Breast epithelium (tissue), 4 donors: ENCODE measurements around the gene LAP3. TPM values are rescaled to one million over a fixed set of nuclear protein-coding genes. Genes with fewer than 3 reads are reported as not detected.

Source experiments
- DNase-seq, 2 donors: peaks; one replicate each; pipeline ENCODE4 v3.0.0-alpha.2; 2019; ENCODE audit warnings: low spot score in 2 of 2
- H3K27ac ChIP-seq, 2 donors: fragments of 200-600 bp; sonication (generic) in 1 of 2; one replicate each; pipeline ENCODE4 v1.5.1; 2016 to 2019; ENCODE audit warnings: mild to moderate bottlenecking in 1 of 2
- H3K27me3 ChIP-seq, 2 donors: fragments of 200-600 bp; sonication (generic) in 1 of 2; one replicate each; pipeline versions ENCODE4 v1.5.1 to v1.6.0; 2017 to 2019; ENCODE audit warnings: control low read depth in 1 of 2, mild to moderate bottlenecking in 1 of 2
- H3K36me3 ChIP-seq: fragments of 200-600 bp; one replicate; pipeline ENCODE4 v1.5.1; 2019
- H3K4me1 ChIP-seq, 2 donors: fragments of 200-600 bp; sonication (generic); one replicate each; pipeline ENCODE4 v1.5.1; 2016 to 2019; ENCODE audit warnings: control low read depth in 1 of 2
- H3K4me3 ChIP-seq, 3 donors: fragments of 200-600 bp; sonication (generic); 1 replicate in 2 of 3; 2 replicates in 1 of 3; pipeline ENCODE4 v1.5.1; 2016 to 2019; ENCODE audit warnings: mild to moderate bottlenecking in 3 of 3, moderate library complexity in 2 of 3
- H3K9me3 ChIP-seq, 2 donors: fragments of 200-600 bp; sonication (generic) in 1 of 2; one replicate each; pipeline ENCODE4 v1.5.1; 2016 to 2019; ENCODE audit warnings: control low read depth in 1 of 2
- POLR2A ChIP-seq: fragments of 450-650 bp; IDR thresholded peaks from one replicate; pipeline ENCODE4 v1.6.1; 2016; ENCODE audit warnings: antibody characterized with exemption, mild to moderate bottlenecking, moderate library complexity
- POLR2AphosphoS5 ChIP-seq, 3 donors: sonication (generic); formaldehyde crosslinking; IDR thresholded peaks; one replicate each; pipeline ENCODE4 v1.6.1; 2017; ENCODE audit warnings: antibody characterized with exemption in 3 of 3
- intact Hi-C: fragments of 100-400 bp; cut with DNase I; formaldehyde crosslinking; loops from one replicate; pipeline ENCODE4 v1.15.1; 2023; ENCODE audit warnings: low total_unique reads
- total RNA-seq, 3 donors: library from RNA; depleted of rRNA; stranded (reverse); fragments of >200 nt; gene quantifications; one replicate each; pipeline ENCODE4 v1.1.0, GENCODE V29; 2016
- TF ChIP-seq, protein P1 (sequence below), 3 donors: fragments of 450-650 bp; IDR thresholded peaks; one replicate each; pipeline ENCODE4 v1.5.1; 2016 to 2017; ENCODE audit warnings: antibody characterized with exemption in 3 of 3, mild to moderate bottlenecking in 3 of 3, moderate library complexity in 3 of 3

LAP3 gene
- total RNA-seq, 3 donors from 2014 or later, result 72.4 to 93.4 (median 81.0) TPM

- H3K27me3 ChIP-seq, result no peaks in the 10 kb centered on the region
- no peak for DNase-seq
- TF ChIP-seq POLR2A (no peak), POLR2AphosphoS5 (IDR thresholded peaks at IDR 0.05) (no peak)
- TF ChIP-seq, protein P1, sequence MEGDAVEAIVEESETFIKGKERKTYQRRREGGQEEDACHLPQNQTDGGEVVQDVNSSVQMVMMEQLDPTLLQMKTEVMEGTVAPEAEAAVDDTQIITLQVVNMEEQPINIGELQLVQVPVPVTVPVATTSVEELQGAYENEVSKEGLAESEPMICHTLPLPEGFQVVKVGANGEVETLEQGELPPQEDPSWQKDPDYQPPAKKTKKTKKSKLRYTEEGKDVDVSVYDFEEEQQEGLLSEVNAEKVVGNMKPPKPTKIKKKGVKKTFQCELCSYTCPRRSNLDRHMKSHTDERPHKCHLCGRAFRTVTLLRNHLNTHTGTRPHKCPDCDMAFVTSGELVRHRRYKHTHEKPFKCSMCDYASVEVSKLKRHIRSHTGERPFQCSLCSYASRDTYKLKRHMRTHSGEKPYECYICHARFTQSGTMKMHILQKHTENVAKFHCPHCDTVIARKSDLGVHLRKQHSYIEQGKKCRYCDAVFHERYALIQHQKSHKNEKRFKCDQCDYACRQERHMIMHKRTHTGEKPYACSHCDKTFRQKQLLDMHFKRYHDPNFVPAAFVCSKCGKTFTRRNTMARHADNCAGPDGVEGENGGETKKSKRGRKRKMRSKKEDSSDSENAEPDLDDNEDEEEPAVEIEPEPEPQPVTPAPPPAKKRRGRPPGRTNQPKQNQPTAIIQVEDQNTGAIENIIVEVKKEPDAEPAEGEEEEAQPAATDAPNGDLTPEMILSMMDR (IDR thresholded peaks at IDR 0.05), result no peak
- H3K9me3 ChIP-seq, result no peaks in the 10 kb centered on the region
- H3K36me3 ChIP-seq, result no peaks in the 10 kb centered on the region
- H3K4me1 ChIP-seq, result no peaks in the 10 kb centered on the region
- H3K4me3 ChIP-seq, result no peak overlapping the region
- H3K27ac ChIP-seq, result no peak overlapping the region
- intact Hi-C loops, result no loop called here
These were observed 56.6 kb downstream of the LAP3 start for GRCh38 chr4:17633600-17633999.

- Histone ChIP-seq H3K4me1 (no peaks in the 10 kb centered on the region), H3K4me3 (no peak overlapping the region), H3K27me3 (no peaks in the 10 kb centered on the region), H3K9me3 (no peaks in the 10 kb centered on the region), H3K36me3 (no peaks in the 10 kb centered on the region), H3K27ac (no peak overlapping the region)
- intact Hi-C loops, result no loop called here
- no peak for DNase-seq
- TF ChIP-seq, protein P1 (IDR thresholded peaks at IDR 0.05), result no peak
- TF ChIP-seq POLR2A, result no peak
- TF ChIP-seq POLR2AphosphoS5 (IDR thresholded peaks at IDR 0.05), result no peak
These were observed 58.1 kb downstream of the LAP3 start for GRCh38 chr4:17635056-17635455.

- H3K36me3 ChIP-seq, result no peaks in the 10 kb centered on the region
- DNase-seq, result no peak
- intact Hi-C loops, result no loop called here
These were observed 59.3 kb downstream of the LAP3 start for GRCh38 chr4:17636341-17636695.

DNA sequence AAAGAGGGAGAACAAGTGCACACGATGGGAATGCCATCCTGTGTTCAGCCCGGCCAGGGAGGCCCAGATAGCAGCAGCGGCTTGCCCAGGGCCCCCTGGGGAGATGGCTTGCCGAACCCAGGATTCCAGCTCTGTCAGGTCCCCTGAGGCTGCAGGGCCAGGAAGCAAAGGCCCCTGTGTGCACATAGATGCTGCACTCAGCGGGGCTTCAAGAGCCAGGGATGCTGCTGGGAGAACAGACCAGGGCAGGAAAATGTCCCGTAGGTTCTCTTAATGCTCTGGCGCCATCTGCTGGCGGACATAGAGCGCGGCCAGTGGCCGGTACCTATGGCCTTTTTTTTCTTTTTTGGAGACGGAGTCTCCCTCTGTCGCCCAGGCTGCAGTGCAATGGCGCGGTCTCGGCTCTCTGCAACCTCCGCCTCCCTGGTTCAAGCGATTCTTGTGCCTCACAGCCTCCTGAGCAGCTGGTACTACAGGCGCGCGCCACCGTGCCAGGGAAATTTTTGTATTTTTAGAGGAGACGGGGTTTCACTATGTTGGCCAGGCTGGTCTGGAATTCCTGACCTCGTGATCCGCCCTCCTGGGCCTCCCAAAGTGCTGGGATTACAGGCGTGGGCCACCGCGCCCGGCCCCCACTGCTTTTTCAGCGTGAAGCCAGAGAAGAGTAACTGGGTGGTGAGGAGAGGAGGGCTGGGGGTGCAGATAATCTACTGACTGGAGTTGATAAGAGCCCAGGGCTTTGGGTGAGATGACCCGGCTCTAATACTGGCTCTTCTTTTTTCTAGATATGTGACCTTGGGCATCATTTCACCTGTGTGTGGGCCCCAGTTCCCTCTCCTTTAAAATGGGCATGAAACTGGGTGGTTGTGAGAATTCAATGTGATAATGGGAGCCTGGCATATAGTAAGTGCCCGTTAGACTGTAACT lies 60.0 kb downstream of the LAP3 start:
- intact Hi-C loops, result no loop called here
- TF ChIP-seq, protein P1 (IDR thresholded peaks at IDR 0.05), result peak in 2 of 3 donors; percentile 72 to 77
- no peak for TF ChIP-seq POLR2AphosphoS5 (IDR thresholded peaks at IDR 0.05)
- Histone ChIP-seq H3K4me3 (no peak overlapping the region), H3K27me3 (no peaks in the 10 kb centered on the region), H3K27ac (no peak overlapping the region), H3K36me3 (no peaks in the 10 kb centered on the region), H3K4me1 (no peaks in the 10 kb centered on the region), H3K9me3 (peaks cover 0 to 3% of the 10 kb centered on the region in 2 donors)
- DNase-seq, result peak; percentile 38 to 74

More at GRCh38 chr4:17636341-17636695, 59.3 kb downstream of the LAP3 start:
- Histone ChIP-seq H3K27ac (no peak overlapping the region), H3K27me3 (no peaks in the 10 kb centered on the region), H3K4me1 (no peaks in the 10 kb centered on the region), H3K4me3 (no peak overlapping the region), H3K9me3 (no peaks in the 10 kb centered on the region)
- TF ChIP-seq POLR2A, result no peak
- TF ChIP-seq, protein P1 (IDR thresholded peaks at IDR 0.05), result no peak
- TF ChIP-seq POLR2AphosphoS5 (IDR thresholded peaks at IDR 0.05), result no peak

- Histone ChIP-seq H3K9me3 (peaks cover 0 to 12% of the 10 kb centered on the region in 2 donors), H3K4me1 (no peaks in the 10 kb centered on the region), H3K27ac (no peak overlapping the region), H3K36me3 (no peaks in the 10 kb centered on the region), H3K4me3 (no peak overlapping the region), H3K27me3 (no peaks in the 10 kb centered on the region)
- TF ChIP-seq, protein P1 (IDR thresholded peaks at IDR 0.05), result no peak
- TF ChIP-seq POLR2A (no peak), POLR2AphosphoS5 (IDR thresholded peaks at IDR 0.05) (no peak)
- no peak for DNase-seq
- intact Hi-C loops, result no loop called here
These were observed 62.1 kb downstream of the LAP3 start for GRCh38 chr4:17639136-17639535.
